Fibroblast of skin of left quadriceps (primary cell): Measurements from ENCODE around the gene COL20A1.
"Not testable (repeated sequence)": the region's sequence is repeated elsewhere in the genome, so short reads cannot be mapped to it uniquely, and the experiment has no call there.

Source experiments
- DNase-seq, 2 experiments: peaks; one replicate each; pipeline ENCODE4 v3.0.0-alpha.2; 2013; ENCODE audit warnings: low read depth in 2 of 2

COL20A1 gene

DNA sequence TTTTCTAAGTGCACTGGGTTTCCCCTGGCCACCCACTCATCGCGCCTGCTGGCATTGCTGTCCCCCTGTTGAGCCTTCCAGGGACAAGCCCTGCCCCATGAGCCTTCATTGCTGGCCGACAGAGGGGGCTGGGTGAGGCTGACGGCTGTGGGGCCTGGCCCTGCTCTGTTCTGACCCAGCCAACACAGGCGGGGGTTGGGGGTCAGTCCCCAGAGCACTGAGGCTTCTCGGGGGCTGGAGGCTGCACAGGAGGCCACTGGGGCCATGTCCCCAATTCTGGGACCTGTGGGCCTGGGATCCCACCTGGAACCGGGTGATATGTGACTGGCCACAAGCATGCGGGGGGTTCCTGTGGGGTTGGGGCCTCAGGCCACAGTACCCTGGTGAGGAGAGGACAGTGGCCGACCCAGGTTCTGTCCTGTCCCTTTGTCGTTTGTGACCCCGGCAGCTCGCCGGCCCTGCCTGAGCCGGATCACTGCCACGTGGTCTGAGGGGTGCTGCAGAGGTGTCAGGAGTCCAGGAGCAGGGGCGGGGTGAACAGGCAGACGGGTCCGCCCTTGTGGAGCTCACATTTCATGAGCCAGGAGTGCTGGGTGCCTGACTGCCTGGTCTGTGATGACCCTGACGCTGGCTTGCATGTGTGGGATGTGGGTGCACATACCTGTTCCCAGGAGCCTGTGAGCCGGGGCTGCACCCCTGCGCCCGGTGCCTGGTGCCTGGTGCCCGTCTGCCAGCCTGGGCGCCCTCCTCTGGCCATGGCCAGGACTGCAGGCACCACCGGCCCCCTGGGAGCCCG is 2.1 kb upstream of the COL20A1 start:
- peak in 1 of 2 experiments; percentile 4 for DNase-seq

DNA sequence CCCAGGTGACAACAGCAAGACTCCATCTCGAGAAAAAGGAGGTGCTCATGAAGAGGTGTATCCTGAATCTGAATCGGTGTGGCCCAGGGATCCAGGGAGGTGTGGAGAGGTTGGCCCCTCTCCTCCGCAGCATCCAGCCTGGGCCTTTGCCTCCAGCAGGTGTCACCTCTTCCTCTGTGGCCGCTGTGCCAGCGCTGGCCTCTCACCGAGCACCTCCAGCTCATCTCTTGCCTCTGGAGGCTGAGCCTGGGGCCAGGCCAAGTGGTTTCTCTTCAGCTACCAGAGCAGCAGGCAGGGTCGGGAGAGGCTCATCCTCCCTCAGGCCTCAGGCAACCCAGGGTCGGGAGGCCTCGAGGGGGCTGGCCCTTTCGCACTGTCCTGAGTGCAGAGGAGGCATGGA is 1.2 kb upstream of the COL20A1 start:
- DNase-seq = no peak

DNA sequence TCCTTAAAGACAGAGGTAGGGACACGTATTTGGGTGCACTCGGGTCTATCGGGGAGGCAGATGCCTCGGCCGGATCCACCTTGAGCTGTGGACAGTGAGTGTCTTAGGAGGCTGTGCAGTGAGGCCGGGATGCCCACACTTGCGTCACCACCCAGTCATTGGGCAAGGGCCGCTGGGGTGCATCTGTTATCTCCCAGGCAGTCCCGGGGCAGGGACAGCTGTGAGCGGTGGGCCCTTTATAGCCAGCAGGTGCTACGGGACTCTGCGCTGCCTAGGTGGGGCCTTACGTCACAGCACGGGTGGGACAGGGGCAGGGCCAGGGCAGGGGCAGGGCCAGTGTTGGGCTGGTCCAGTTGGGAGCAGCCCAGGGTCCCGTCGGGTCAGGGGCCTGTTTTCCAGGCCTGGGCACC is 689 bp upstream of the COL20A1 start:
- no peak for DNase-seq

DNA sequence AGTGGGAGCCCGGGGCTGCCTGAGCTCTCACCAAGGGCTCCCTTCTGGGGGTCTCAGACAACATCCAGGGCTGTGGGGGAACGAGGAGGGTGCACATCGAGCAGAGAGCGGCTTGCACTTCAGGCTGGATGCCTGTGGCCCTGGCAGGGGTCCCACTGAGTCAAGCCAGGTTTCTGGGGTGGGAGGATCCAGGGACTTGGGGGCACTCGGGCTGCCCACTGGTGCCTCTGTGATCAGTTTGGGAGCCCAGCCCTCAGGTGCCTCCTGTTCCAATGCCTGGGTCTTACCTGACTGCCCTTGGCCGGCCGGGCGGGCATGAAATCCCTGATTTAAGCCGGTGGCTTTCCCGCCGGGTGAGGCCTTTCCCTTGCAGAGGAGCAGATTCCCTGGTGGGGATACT is 470 bp downstream of the COL20A1 start:
- DNase-seq = no peak

DNA sequence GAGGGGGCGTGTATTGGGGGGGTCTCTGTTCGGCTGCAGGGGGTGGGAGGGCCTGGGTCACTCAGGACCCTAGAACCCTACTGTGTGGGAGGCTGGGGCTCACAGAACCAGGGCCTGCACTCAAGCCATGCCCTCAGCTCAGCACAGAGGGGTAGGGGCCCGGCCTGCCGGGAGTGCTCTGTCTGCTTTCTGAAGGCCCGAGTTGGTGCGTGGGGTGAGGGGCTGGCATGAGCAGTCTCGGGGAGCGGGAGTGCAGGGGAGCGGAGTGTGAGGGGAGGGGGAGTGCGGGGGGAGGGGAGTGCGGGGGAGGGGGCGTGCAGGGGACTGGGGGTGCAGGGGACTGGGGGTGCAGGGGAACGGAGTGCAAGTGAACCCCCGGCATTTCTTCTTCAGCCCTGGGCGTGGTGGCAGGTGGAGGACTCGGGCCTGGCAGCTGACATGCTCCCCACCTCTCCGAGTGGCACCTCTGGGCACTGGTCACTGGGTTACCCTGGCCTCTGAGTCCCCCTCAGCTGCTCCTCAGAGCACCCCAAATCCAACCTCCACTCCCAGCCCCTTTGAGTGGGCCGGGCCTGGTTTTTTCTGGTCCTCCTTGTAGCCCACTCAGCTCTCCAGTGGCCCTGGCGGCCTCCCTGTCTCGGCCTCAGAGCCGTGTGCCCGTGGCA is 1.0 kb downstream of the COL20A1 start:
- DNase-seq = no peak

DNA sequence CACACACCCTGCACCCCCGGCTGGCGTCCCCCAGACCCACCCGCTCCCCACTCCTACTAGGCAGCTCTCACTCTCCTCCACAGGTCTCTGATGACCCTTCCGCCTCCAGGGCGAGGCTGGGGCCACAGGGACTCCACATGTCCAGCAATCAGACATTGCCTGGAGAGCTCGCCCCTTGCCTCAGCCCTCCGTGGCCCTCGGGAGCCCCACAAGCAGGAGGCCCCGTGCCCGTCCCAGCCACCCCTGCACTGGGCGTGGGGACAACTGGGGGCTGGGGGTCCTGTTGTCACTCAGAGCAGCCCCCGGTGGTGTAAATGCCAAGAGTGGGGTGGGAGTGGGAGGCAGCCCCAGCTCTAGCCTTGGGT is 1.5 kb downstream of the COL20A1 start:
- DNase-seq = no peak

DNA sequence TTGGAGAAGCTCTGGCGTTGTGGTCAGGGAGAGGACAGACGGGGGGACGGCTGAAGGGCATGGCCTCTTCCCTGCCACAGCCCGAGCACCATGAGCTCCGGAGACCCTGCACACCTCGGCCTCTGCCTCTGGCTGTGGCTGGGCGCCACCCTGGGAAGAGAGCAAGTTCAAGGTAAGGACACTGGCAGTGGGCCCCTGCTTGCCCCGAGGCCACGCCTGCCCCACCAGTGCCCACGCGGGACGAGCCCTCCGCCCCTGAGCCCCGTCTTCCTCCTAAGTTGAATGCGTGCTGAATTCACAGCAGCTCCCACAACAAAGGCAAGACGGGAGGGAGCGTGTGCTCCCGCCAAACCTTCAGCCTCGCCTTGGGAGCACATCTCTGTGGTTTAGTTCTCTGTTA is 2.0 kb downstream of the COL20A1 start:
- no peak for DNase-seq

DNA sequence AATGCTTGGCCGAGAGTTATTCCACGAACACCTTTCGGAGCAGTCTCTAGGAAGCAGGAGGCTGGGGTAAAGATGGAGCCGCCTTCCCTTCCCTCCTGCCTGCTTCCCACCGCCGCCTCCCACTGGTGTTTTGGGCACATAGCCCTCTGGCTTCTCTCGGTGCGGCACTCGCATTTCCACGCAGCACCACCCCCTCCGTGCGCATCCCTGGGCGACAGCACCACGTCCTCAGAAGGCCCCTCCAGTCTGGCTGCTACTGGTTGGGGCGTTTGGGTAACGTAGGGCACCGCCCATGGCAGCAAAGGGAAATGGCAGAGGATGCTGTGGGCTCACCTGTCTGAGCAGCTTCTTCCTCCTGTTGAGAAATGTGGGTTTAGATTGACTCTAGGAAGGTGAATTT is 2.4 kb downstream of the COL20A1 start:
- no peak for DNase-seq

DNA sequence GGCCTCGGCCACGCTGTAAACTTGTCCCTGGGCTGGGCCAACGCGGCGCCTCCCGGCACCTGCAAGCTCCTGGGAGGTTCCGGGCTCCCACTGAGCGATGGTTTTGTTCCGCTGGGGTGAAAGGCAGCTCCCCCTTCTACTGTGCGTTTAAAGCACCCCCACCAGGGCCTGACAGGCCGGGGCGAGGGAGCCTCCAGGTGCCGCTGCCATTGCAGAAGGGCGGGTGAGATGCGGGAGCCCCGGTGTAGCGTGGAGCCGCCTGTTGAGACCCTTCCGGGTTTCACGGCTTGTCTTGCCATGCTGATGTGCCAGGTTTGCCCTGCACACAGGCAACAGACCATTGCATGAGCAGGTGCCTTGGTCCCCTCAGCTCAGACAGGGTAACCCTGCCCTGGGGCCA is 2.9 kb downstream of the COL20A1 start:
- no peak for DNase-seq

DNA sequence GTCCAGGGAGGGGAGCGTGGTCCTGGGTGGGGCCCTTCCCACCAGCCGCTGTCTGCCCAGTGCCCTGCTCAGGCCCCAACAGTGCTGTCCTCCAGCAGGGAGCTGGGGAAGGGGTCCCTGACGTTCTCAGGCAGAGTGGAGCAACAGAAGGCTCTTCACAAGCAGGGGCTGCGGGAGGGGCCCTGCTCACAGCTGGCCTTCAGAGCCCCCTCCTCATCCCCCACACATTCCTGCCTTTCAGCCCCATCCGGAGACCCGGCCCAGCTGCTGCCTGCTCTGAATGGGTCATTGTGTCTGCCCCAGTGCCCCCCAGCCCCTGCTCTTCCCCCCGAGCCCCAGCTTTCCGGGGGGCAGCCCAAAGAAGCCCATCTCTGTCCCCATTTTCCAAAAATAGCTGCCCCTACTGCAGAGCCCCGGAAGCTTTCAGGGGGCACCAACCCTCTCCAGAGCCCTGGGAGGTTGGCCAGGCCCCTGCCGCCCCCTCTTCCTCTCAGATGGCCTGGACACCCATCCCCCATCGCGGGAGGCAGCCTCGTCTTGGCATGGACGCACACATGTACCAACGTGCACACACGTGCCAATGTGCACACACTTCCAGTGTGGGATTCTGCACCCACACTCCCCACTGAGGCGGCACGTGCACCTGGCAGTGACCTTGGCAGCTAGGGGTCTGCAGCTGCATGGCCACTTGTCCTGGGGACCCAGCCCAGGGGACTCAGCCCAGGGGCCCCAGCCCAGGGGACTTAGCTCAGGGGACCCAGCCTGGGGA is 3.7 kb downstream of the COL20A1 start:
- DNase-seq = no peak

DNA sequence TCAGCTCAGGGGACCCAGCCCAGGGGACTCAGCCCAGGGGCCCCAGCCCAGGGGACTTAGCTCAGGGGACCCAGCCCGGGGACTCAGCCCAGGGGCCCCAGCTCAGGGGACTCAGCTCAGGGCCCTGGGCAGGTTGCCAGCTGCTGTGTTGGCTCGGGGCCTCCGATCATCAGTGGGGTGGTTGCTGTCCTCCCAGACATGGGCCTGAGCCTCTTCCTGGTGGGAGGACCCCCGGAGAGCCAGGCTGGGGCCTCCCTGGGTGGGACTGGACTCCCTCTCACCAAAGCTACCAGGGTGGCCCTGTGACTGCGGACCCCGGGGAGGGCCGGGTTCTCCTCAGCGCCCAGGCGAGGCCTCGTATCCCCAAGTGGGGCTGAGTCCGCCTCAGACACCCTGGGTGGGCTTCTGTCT is 4.4 kb downstream of the COL20A1 start:
- DNase-seq = no peak

DNA sequence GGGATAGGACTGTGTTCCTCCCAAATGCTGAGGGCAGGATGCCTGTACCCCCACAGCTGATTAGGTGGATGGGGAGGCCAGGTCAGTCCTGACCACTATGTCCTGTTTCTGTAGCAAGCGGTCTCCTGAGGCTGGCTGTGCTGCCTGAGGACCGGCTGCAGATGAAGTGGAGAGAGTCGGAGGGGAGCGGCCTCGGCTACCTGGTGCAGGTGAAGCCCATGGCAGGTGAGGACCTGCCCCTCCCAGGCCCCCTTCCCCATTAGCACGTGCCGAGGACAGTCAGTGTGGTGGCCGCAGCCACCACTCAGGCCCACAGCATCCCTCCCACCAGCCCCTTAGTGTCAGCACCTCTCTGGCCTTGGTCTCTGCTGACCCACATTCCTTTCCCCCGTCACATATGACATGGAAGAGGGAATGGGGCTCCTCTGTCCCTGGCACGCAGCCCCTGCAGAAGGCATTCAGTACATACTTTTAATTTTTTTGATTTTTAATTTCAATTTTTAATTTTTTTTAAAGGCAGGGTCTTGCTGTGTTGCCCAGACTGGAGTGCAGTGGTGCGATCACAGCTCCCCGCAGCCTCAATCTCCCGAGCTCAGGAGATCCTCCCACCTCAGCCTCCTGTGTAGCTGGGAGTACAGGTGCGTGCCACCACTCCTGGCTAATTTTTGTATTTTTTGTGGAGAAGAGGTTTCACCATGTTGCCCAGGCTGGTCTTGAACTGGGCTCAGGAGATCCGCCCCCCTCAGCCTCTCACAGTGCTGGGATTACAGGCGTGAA is 5.0 kb downstream of the COL20A1 start:
- no peak for DNase-seq

DNA sequence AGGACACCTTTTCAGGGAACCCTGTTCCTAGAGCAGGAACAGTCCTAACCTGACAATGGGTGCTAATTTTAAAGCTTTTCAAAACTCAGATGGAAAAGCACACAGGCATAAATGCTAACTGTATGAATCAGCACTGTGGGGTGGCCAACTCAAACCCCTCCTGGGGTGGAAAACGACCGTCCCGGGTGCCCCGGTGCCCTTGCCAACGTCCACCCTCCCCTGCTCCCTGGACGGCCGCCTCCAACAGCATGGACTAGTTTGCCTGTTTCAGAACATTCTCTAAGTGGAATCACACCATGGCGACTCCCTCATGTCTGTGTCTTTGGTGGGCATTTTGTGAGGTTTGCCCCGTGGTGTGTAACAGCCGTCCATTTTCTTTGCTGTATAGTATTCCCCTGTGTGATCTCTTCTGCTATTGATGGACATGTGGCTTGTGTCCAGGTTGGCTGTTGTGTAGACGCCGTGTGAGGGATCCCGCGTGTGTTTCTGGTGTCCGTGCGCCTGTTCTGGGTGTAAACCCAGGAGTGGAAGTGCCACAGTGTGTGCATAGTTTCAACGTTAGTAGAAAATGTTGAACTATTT is 5.8 kb downstream of the COL20A1 start:
- DNase-seq = no peak

DNA sequence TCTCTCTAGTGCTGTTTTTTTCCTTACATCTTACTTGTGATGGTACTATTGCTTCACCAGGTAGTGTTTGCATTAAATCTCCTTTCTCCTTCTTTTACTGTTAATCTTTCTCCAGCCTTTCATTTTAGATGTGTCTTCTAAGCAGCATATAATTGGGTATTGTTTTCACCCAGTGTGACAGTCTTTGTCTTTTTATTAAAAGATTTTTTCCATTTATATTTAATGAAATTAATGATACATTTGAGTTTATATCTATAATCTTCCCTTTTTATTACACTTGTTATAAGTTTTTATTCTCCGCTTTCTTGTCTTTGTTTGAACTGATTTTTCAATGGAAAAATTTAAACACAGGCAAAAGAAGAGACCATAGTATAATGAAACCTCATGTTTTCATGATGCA is 8.7 kb downstream of the COL20A1 start:
- no peak for DNase-seq

DNA sequence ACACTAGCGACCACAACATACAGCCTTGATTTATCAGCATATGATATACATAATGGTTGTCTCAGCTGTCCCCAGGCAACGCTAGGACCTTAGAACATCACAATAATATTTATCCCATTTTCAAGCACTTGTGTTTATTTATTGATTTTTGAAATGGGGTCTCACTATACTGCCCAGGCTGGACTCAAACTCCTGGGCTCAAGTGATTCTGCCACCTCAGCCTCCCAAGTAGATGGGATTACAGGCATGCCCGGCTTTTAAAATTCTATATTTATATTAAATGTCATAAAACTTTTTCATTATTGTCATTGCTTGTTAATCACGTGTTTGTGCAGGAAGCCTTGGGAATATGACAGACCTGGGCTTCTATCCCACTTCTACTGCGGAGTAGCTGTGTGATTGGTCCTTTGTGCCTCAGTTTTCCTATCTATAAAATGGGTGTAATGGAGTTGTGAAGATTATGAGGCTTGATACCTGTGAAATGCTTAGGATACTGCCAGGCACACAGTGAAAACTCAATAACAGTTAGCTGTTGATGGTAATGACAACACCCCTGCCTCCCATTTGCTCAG is 10.2 kb downstream of the COL20A1 start:
- DNase-seq = no peak

DNA sequence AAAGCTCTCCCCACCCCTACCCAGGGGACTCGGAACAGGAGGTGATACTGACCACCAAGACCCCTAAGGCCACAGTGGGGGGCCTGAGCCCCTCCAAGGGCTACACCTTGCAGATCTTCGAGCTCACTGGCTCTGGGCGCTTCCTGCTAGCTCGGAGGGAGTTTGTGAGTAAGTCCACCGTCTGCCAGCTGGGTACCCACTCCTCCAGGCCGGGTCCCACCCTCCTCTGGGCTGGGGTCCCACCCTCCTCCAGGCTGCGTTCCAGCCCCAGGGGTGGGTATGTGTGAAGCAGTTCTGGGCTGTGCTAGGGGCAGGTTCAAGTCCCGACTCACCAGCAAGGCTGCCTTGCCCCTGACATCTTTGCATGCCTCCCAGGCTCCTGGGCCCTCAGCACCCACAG is 12.4 kb downstream of the COL20A1 start:
- DNase-seq = no peak

DNA sequence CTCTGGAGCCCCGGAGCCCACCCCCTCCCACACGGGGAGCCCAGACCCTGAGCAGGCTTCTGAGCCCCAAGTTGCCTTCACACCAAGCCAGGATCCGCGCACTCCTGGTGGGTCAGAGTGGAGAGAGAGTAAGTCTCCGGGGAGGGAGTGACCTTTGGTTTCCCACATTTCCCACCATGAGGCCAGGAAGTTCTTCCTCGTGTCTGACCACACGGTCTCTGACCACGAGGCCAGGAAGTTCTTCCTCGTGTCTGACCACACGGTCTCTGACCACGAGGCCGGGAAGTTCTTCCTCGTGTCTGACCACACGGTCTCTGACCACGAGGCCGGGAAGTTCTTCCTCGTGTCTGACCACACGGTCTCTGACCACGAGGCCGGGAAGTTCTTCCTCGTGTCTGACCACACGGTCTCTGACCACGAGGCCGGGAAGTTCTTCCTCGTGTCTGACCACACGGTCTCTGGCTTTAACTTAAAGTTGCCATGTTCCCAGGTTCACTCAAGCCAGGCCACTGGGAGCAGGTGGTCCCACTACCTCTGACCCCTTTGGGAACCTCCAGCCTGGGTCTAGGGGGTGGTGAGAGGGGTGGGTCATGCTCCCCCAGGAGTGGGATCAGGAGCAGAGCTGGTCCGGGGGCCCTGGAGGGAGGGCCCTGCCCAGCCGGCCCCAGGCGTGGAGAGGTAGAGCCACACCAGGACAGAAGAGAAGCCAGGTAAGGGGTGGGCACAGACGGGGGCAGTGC is 13.1 kb downstream of the COL20A1 start:
- not testable (repeated sequence) for DNase-seq

DNA sequence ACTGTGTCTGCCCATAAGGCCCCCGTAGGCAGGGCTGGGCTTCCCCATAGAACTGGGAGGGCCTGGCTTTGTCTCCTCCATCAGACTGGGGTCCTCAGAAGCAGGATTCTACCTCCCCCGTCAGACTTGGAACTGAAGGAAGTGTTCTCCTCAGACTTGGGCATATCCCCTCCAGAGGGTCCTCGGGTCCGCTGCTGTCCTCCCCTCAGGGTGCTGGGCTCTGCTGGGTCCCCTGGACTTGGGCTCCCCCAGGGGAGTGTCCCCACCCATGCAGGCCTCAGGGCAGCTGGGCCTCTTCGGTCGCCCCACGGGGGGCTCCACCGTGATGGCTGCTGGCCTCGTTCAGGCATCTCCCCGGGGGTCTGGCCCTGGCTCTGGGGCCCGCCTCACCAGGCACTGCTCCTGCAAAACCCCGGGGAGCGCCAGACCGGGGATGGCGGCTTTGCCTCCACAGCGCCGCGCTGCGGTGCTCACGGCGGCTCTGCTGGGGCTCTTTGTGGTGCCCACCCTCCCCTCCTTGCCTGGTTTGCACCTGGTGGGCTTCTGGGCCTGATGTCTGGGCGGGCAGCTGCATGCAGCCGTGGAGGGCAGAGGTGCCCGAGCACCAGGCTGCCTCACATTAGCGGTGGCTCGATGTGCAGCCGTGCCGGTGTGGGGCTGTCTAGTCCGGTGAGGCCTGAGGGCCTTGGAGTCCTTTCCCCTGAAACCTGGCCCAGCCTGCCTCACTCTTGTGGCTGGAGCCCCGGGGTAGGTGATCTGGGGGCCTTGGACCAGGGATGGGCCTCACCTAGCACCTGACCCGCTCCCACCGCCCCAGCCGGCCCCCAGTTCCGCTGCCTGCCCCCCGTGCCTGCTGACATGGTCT is 13.9 kb downstream of the COL20A1 start:
- DNase-seq = no peak

DNA sequence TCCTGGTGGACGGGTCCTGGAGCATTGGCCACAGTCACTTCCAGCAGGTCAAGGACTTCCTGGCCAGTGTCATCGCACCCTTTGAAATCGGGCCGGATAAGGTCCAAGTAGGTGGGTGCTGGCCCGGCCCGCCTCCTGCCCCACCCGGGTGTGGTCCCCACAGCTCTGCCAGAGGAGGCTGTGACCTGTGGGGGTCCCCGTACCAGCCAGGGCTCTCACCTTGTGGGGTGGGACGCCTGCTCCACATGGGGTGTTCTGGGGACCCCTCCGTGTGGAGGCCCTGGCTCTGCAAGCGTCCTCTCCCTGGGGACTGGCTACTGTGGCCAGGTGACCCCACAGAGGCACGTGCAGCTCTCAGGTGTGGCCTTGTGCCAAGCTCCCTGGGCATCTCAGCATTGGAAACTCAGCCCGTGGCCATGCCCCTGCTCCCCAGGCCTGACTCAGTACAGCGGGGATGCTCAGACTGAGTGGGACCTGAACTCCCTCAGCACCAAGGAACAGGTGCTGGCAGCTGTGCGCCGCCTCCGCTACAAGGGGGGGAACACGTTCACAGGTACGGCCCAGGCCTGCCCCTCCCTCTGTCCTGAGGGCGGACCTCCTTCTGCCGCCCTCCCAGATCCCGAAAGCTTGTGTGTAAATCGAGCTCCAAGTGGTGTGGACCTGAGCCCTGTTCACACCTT is 14.7 kb downstream of the COL20A1 start:
- no peak for DNase-seq
